Natural killer cell (primary cell): ENCODE measurements around the gene CEBPE. TPM values are rescaled to one million over a fixed set of nuclear protein-coding genes. Genes with fewer than 3 reads are reported as not detected.

ENCODE experiments used
- ATAC-seq, 3 donors: fragments of 150-1000 bp in 2 of 3; fragments of 200-7000 bp in 1 of 3; cut with Tn5 transposase; 1 replicate in 1 of 3; 2 replicates in 2 of 3; pipeline ENCODE4 v1.10.0; 2021; ENCODE audit warnings: mild to moderate bottlenecking in 2 of 3, moderate library complexity in 2 of 3
- DNase-seq, 2 donors: peaks; one replicate each; pipeline versions ENCODE4 v3.0.0 to v3.0.0-alpha.2; 2013 to 2021; ENCODE audit warnings: mixed read lengths in 1 of 2
- H3K27ac ChIP-seq: one replicate; pipeline ENCODE4 v1.5.1; 2013; ENCODE audit warnings: mild to moderate bottlenecking, low read length
- H3K27me3 ChIP-seq: one replicate; pipeline ENCODE4 v1.6.1; 2013; ENCODE audit warnings: low read length; ENCODE audit not compliant: control insufficient read depth, insufficient read depth
- H3K36me3 ChIP-seq: one replicate; pipeline ENCODE4 v1.6.1; 2013; ENCODE audit warnings: low read length; ENCODE audit not compliant: control insufficient read depth, insufficient read depth
- H3K4me1 ChIP-seq: one replicate; pipeline ENCODE4 v1.6.1; 2013; ENCODE audit warnings: low read length; ENCODE audit not compliant: control insufficient read depth, insufficient read depth
- H3K4me3 ChIP-seq: one replicate; pipeline ENCODE4 v1.5.1; 2013; ENCODE audit warnings: low read length
- H3K9me3 ChIP-seq: one replicate; pipeline ENCODE4 v1.6.1; 2013; ENCODE audit warnings: low read length; ENCODE audit not compliant: control insufficient read depth, insufficient read depth
- H3K27ac Mint-ChIP-seq, 2 donors: one replicate each; pipeline ENCODE4 v1.8.0; 2022; ENCODE audit warnings: mild to moderate bottlenecking in 2 of 2, mixed read lengths in 2 of 2, moderate library complexity in 1 of 2
- H3K27me3 Mint-ChIP-seq, 2 donors: one replicate each; pipeline ENCODE4 v1.8.0; 2022; ENCODE audit warnings: low read depth in 2 of 2, mixed read lengths in 2 of 2
- H3K36me3 Mint-ChIP-seq: one replicate; pipeline ENCODE4 v1.8.0; 2022; ENCODE audit warnings: mixed read lengths
- H3K4me1 Mint-ChIP-seq, 2 donors: one replicate each; pipeline ENCODE4 v1.8.0; 2022; ENCODE audit warnings: mixed read lengths in 2 of 2
- H3K4me3 Mint-ChIP-seq: one replicate; pipeline ENCODE4 v1.8.0; 2022; ENCODE audit warnings: mild to moderate bottlenecking, moderate library complexity, mixed read lengths
- H3K9me3 Mint-ChIP-seq, 2 donors: one replicate each; pipeline ENCODE4 v1.8.0; 2022; ENCODE audit warnings: mixed read lengths in 2 of 2
- WGBS: methylation state at CpG from one replicate; pipeline ENCODE4 v1.1.7; 2013; ENCODE audit warnings: missing lambda C conversion rate; ENCODE audit not compliant: insufficient coverage; 5-methylcytosine and 5-hydroxymethylcytosine counted together
- intact Hi-C: fragments of 100-400 bp; cut with micrococcal nuclease; formaldehyde crosslinking; loops from one replicate; pipeline ENCODE4 v1.14.2; 2022
- total RNA-seq, 4 donors: library from RNA; stranded (reverse); fragments of 120-200 nt in 1 of 4; gene quantifications; one replicate each; pipeline versions ENCODE4 v1.2.3 to v1.2.4, GENCODE V29; 2013 to 2022
- TF ChIP-seq, protein P1 (sequence below): fragments of 200-600 bp; IDR thresholded peaks from one replicate; pipeline ENCODE4 v1.8.0; 2022; ENCODE audit warnings: antibody characterized with exemption

Gene CEBPE
- total RNA-seq, 3 donors from 2014 or later (not counting 1 experiment from before 2014, with no cell fraction given), result not detected

DNA sequence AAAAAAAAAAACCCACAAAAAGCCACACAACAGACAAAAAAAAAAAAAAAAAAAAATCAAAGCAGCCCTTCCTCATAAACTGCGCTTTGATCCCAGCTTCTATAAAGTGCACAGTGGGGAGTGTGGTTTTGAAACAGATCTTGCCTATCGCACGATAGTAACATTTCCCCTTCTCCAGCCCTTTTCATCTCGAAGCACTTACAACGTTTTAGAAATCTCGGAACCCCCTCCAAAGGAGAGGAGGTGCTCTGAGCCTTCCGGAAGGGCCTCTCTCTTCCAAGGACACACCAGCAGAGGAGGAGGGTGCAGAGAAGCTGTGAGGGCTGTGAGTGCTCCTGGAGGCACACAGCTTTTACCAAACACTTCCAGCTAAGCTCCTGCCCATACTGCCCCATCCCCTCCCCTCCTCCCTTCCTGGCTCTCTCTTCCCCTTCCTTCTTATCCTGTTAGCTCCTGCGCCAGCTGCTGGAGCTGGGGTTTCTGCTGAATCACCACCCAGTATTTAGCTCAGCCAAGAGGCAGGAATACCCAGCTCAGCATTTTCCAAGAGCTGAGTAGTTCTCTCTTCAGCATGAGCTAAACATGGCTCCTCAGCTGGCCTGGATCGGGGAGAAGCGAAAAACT lies 36.0 kb upstream of the CEBPE start:
- Mint-ChIP-seq H3K4me1 (no peaks in the 10 kb centered on the region), H3K27me3 (peaks cover 3 to 11% of the 10 kb centered on the region in 2 donors), H3K36me3 (no peaks in the 10 kb centered on the region), H3K27ac (no peak overlapping the region), H3K9me3 (no peaks in the 10 kb centered on the region), H3K4me3 (no peak overlapping the region)
- Histone ChIP-seq H3K27me3 (no peaks in the 10 kb centered on the region), H3K36me3 (no peaks in the 10 kb centered on the region), H3K4me3 (no peak overlapping the region), H3K27ac (no peak overlapping the region), H3K4me1 (no peaks in the 10 kb centered on the region), H3K9me3 (no peaks in the 10 kb centered on the region)
- intact Hi-C loops, result no loop called here
- 89% methylated on average over 3 of the region's 10 CpGs for WGBS
- ATAC-seq, result no peak
- peak in 1 of 2 donors; percentile 19 for DNase-seq
- TF ChIP-seq, protein P1, sequence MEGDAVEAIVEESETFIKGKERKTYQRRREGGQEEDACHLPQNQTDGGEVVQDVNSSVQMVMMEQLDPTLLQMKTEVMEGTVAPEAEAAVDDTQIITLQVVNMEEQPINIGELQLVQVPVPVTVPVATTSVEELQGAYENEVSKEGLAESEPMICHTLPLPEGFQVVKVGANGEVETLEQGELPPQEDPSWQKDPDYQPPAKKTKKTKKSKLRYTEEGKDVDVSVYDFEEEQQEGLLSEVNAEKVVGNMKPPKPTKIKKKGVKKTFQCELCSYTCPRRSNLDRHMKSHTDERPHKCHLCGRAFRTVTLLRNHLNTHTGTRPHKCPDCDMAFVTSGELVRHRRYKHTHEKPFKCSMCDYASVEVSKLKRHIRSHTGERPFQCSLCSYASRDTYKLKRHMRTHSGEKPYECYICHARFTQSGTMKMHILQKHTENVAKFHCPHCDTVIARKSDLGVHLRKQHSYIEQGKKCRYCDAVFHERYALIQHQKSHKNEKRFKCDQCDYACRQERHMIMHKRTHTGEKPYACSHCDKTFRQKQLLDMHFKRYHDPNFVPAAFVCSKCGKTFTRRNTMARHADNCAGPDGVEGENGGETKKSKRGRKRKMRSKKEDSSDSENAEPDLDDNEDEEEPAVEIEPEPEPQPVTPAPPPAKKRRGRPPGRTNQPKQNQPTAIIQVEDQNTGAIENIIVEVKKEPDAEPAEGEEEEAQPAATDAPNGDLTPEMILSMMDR, result no peak

DNA sequence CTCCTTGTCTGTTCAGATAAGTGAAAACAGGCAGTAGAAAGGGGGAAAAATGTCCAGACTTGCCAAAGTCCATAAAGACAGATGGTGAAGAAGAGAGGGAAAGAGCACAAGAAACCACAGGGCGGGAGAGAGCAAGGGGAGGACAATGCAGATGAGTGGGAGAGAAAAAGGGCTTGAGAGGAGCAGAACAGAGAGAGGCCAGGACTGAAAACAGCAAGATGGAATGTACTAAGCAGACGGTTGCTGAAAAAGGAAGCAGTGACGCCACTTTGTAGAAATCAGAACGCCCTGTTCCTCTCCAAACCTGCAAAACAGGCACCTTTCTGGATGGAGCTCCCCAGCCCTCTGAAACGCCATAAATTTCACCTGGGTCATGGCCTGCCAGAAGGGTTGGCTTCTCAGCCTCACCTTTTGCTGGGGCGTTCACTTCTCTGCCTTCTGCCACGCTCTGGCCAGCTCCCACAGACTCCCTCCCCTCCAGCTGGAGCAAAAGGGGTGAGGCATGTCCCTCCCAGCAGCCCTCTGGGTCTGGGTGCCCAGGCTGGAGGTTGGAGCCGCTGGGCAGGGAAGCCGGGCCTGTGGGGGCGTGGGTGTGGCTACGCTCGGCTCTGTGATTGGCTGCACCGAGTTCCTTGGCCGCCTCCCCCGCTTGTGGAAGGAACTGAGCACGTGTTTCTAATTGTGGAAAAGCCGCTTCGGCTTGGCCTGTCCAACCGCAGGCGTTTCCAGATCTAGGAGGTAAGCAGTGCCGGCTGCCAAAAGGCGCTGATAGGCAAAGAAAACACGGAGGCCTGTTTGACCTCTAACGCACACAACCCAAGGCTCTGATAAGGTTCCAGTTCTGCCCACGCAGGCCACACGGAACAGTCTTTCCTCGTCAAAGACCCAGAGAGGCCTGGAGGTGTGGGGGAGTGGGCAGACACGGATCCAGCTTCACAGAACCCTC lies 35.1 kb upstream of the CEBPE start:
- H3K36me3 Mint-ChIP-seq, result no peaks in the 10 kb centered on the region
- no peak overlapping the region for H3K27ac ChIP-seq
- WGBS, result 82% methylated on average over 27 of the region's 28 CpGs
- TF ChIP-seq, protein P1, result no peak
- H3K9me3 Mint-ChIP-seq, result no peaks in the 10 kb centered on the region
- H3K4me1 ChIP-seq, result no peaks in the 10 kb centered on the region
- ATAC-seq (no peak), DNase-seq (no peak)
- no peaks in the 10 kb centered on the region for H3K9me3 ChIP-seq
- H3K27ac Mint-ChIP-seq, result no peak overlapping the region
- no peak overlapping the region for H3K4me3 Mint-ChIP-seq
- H3K36me3 ChIP-seq, result no peaks in the 10 kb centered on the region
- peaks cover 3 to 5% of the 10 kb centered on the region in 2 donors for H3K27me3 Mint-ChIP-seq
- H3K4me1 Mint-ChIP-seq, result no peaks in the 10 kb centered on the region
- no peak overlapping the region for H3K4me3 ChIP-seq
- intact Hi-C loops, result no loop called here
- no peaks in the 10 kb centered on the region for H3K27me3 ChIP-seq

DNA sequence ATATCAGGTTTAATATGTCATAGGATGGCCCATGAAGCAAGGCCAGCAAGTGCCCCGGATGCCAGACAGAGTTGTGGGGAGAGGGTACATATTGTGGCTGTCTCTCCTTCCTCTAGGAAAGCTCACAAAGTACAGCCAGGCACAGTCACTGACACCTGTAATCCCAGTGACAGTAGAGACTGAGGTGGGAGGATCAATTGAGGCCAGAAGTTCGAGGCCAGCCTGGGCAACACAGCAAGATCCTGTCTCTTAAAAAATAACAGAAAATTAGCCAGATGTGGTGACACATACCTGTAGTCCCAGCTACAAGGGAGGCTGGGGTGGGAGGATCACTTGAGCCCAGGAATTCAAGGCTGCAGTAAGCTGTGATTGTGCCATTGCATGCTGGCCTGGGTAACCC lies 32.3 kb upstream of the CEBPE start:
- DNase-seq, result no peak
- 84% methylated on average over 2 of the region's 2 CpGs for WGBS
- ATAC-seq, result no peak
- no peak overlapping the region for H3K27ac Mint-ChIP-seq
- intact Hi-C loops, result no loop called here
- H3K9me3 Mint-ChIP-seq, result no peaks in the 10 kb centered on the region
- H3K4me1 Mint-ChIP-seq, result no peaks in the 10 kb centered on the region
- Histone ChIP-seq H3K4me1 (no peaks in the 10 kb centered on the region), H3K27me3 (no peaks in the 10 kb centered on the region), H3K4me3 (no peak overlapping the region), H3K27ac (no peak overlapping the region), H3K36me3 (no peaks in the 10 kb centered on the region), H3K9me3 (no peaks in the 10 kb centered on the region)
- H3K4me3 Mint-ChIP-seq, result no peak overlapping the region
- peaks cover 0 to 6% of the 10 kb centered on the region in 2 donors for H3K27me3 Mint-ChIP-seq
- TF ChIP-seq, protein P1, result no peak
- H3K36me3 Mint-ChIP-seq, result no peaks in the 10 kb centered on the region
